Aorta (tissue), 5 donors: ENCODE measurements around the gene SCD. TPM values are rescaled to one million over a fixed set of nuclear protein-coding genes. Genes with fewer than 3 reads are reported as not detected.

ENCODE experiments used
- ATAC-seq: fragments of 200-7000 bp; cut with Tn5 transposase; one replicate; pipeline ENCODE4 v1.9.1; 2022; ENCODE audit warnings: moderate library complexity; ENCODE audit not compliant: low FRiP score
- DNase-seq, 2 donors: peaks; one replicate each; pipeline ENCODE4 v3.0.0-alpha.2; 2020
- H3K27ac ChIP-seq, 2 donors: one replicate each; pipeline ENCODE4 v1.5.1; 2013; ENCODE audit warnings: low read length in 2 of 2, mild to moderate bottlenecking in 2 of 2, moderate library complexity in 2 of 2, control low read depth in 1 of 2, inconsistent platforms in 1 of 2, low read depth in 1 of 2
- H3K27me3 ChIP-seq, 2 donors: one replicate each; pipeline ENCODE4 v1.6.1; 2013; ENCODE audit warnings: control low read depth in 1 of 2, low read length in 1 of 2, mild to moderate bottlenecking in 1 of 2, moderate library complexity in 1 of 2; ENCODE audit not compliant: insufficient read depth in 2 of 2, control insufficient read depth in 1 of 2
- H3K36me3 ChIP-seq, 2 donors: one replicate each; pipeline ENCODE4 v1.6.1; 2013; ENCODE audit warnings: control low read depth in 1 of 2, low read length in 1 of 2, mild to moderate bottlenecking in 1 of 2; ENCODE audit not compliant: insufficient read depth in 2 of 2, control insufficient read depth in 1 of 2
- H3K4me1 ChIP-seq, 2 donors: one replicate each; pipeline ENCODE4 v1.6.1; 2013; ENCODE audit warnings: low read length in 2 of 2, control low read depth in 1 of 2, mild to moderate bottlenecking in 1 of 2, moderate library complexity in 1 of 2; ENCODE audit not compliant: insufficient read depth in 2 of 2, control insufficient read depth in 1 of 2
- H3K4me3 ChIP-seq, 2 donors: one replicate each; pipeline ENCODE4 v1.5.1; 2013; ENCODE audit warnings: low read length in 2 of 2, control low read depth in 1 of 2, mild to moderate bottlenecking in 1 of 2
- H3K9me3 ChIP-seq: one replicate; pipeline ENCODE4 v1.6.1; 2013; ENCODE audit warnings: mild to moderate bottlenecking, low read length; ENCODE audit not compliant: control insufficient read depth
- WGBS, 2 donors: extraction: QIAGEN DNeasy Blood & Tissue Kit; methylation state at CpG; one replicate each; pipeline ENCODE4 v1.1.7; 2013; 5-methylcytosine and 5-hydroxymethylcytosine counted together
- intact Hi-C, 2 donors: fragments of 100-400 bp; cut with DNase I; formaldehyde crosslinking; loops; one replicate each; pipeline versions ENCODE4 v1.14.2 to v1.15.0; 2022
- polyA plus RNA-seq, 2 donors: library from polyadenylated mRNA; stranded (reverse); fragments of 200-250 nt; gene quantifications; one replicate each; pipeline ENCODE4 v1.2.3, GENCODE V29; 2013
- total RNA-seq, 2 donors: library from RNA; stranded (reverse); fragmentation: NEBNext Ultra II Directional; extraction: Animal tissue kit (Norgen Biotek cat#: 25700); gene quantifications; one replicate each; pipeline ENCODE4 v1.2.1, GENCODE V29; 2021
- donor health status: healthy with polysubstance abuse.
- donor health status: Bipolar disorder and iron deficiency.
- donor health status: DM: no; HTN: no; CAD: no.
- donor health status: DM: no; HTN: no; CAD: no.
- donor health status: DM: yes; HTN: yes; CAD: no.

The SCD gene
- total and polyA plus RNA-seq, 4 donors = 1.6 to 47.3 (median 17.7) TPM

DNA sequence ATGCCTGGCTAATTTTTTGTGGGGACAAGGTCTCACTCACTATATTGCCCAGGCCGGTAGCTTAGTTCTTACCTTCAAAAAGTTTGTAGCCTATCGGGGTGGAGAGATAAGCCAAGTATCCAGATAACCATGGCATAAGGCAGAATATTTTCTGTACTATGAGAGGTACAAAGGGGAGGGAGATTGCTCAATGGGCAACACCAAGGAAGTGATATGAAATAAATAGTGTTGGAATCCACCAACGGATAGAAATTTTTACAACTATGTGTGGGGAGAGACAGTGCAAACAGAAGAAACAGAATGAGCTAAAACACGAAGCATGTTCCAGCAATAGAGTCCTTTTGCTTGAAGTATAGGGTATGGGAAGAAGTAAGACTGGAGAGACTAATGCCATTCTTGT is 8.1 kb downstream of the SCD start:
- DNase-seq (no peak), ATAC-seq (no peak)
- Histone ChIP-seq H3K27ac (no peak overlapping the region), H3K9me3 (no peaks in the 10 kb centered on the region), H3K4me1 (no peaks in the 10 kb centered on the region), H3K4me3 (no peak overlapping the region), H3K27me3 (no peaks in the 10 kb centered on the region), H3K36me3 (peaks cover 0 to 1% of the 10 kb centered on the region in 2 donors)
- intact Hi-C loops = no loop called here
- WGBS, 2 donors = 91 to 92% methylated on average over 4 of the region's 4 CpGs

DNA sequence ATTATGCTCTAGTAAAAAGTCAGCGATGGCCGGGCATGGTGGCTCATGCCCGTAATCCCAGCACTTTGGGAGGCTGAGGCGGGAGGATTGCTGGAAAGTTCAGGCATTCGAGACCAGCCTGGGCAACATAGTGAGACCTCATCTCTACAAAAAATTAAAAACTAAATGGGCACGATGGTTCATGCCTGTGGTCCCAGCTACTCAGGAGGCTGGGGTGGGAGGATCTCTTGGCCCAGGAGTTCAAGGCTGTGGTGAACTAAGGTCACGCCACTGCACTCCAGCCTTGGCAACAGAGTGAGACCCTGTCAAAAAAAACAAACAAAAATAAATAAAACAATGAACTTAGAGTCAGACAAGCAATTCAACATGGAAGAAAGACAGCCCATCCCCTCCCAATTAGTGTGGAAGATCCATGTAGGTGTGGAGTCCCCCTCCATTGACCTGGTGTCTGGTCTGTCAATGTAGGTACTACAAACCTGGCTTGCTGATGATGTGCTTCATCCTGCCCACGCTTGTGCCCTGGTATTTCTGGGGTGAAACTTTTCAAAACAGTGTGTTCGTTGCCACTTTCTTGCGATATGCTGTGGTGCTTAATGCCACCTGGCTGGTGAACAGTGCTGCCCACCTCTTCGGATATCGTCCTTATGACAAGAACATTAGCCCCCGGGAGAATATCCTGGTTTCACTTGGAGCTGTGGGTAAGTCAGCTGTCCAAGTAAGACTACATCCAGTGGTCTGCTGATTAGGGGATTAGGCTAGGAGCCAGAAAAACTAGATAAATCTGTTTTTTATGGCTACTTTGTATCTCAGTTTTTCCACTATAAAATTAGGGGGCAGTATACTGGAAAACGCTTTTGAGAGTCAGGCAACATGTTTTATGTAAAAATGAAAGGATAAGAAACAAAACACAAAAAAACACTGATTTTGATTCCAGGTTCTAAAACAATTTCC is 9.3 kb downstream of the SCD start:
- 87 to 88% methylated on average over 14 of the region's 14 CpGs for WGBS, 2 donors
- intact Hi-C loops = no loop called here
- H3K4me1 ChIP-seq = no peaks in the 10 kb centered on the region
- no peaks in the 10 kb centered on the region for H3K27me3 ChIP-seq
- DNase-seq (no peak), ATAC-seq (no peak)
- H3K36me3 ChIP-seq = peaks cover 0 to 1% of the 10 kb centered on the region in 2 donors
- no peak overlapping the region for H3K27ac ChIP-seq
- H3K9me3 ChIP-seq = no peaks in the 10 kb centered on the region
- no peak overlapping the region for H3K4me3 ChIP-seq

DNA sequence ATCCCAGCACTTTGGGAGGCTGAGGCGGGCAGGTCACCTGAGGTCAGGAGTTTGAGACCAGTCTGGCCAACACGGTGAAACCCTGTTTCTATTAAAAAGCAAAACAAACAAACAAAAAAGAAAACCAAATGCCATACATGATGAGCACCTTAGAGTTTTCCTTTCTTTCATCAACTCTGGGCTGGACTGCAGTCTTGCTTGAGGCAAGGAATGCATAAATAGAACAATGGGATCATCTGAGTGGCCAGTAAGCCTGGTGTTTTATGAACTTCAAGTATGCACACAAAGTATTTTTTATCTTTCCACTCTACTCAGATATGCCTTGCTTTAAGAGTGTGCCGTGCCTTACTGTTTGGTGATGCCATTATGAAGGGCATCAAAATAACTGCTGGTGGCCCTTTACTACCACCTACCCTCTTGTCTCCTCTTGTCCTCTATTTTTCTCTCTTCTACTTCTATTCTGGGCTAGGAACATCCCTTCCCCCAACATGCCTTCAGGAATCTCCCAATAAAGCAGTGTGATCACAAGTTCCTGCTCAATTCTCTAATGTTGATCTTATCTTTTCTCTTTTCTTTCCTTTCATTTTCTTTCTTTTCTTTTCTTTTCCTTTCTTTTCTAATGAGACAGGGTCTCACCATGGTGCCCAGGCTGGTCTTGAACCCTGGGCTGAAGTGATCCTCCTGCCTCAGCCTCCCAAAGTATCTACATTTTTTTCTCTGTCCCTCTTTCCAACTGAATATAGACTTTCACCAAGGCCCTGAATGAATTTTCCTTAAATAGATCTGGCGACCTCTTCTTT is 10.2 kb downstream of the SCD start:
- DNase-seq (no peak), ATAC-seq (no peak)
- peaks cover 0 to 1% of the 10 kb centered on the region in 2 donors for H3K36me3 ChIP-seq
- no peaks in the 10 kb centered on the region for H3K27me3 ChIP-seq
- no peak overlapping the region for H3K27ac ChIP-seq
- no peaks in the 10 kb centered on the region for H3K9me3 ChIP-seq
- no peaks in the 10 kb centered on the region for H3K4me1 ChIP-seq
- no peak overlapping the region for H3K4me3 ChIP-seq
- 81 to 88% methylated on average over 4 of the region's 4 CpGs for WGBS, 2 donors
- intact Hi-C loops = no loop called here

DNA sequence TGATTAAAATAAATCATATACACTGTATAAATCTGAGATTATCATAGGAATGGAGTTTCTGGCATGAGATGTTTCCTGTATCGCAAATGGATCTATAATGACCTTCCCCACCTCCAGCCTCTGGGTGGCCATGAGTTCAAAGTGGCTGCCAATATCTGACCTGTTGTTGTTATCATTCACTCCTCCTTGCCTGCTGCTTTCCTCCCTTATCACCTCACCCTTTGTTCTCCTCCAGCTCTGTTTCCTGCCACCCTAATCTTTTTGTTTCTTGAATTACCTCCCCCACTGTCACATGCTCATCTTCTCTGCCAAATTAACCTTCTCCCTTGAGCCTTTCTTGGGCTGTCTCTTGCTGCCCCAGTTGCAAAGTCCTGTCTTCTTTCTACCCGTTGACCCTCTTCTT is 12.0 kb downstream of the SCD start:
- intact Hi-C loops = no loop called here

DNA sequence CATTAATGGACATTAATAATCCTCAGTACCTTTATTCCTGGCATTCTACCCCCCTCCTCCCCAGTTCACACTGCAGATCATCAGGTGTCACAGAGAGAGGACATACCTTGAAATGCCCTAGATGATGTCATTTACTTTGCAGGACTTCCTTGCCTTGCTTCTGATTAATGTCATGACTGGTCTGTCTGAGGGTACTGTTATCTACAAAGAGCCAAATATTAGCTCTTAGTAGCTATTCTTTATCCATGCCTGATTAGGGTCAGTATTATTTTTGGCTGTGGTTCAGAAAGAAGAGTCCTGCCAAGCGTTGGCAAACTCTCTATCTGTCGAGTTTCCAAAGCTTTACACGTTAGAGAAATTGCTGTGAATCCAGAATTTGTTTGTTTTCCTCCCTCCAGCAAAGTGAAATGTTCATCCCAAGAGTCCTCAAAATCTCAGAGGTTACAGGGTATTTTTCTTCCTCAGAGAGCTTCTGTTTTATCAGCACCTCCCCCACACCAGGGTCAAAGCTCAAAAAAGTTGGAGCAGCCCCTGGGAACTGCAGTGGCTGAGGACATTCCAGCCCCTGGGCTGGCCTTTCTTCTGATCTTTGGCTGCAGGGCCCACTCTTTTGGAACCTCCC is 12.6 kb downstream of the SCD start:
- Histone ChIP-seq H3K4me3 (no peak overlapping the region), H3K4me1 (no peaks in the 10 kb centered on the region), H3K27me3 (no peaks in the 10 kb centered on the region), H3K9me3 (no peaks in the 10 kb centered on the region), H3K36me3 (peaks cover 0 to 1% of the 10 kb centered on the region in 2 donors), H3K27ac (no peak overlapping the region)
- ATAC-seq (no peak), DNase-seq (no peak)
- intact Hi-C loops = no loop called here
- WGBS, 2 donors = 15 to 22% methylated on average over 3 of the region's 3 CpGs

More for the DNA sequence above, 12.0 kb downstream of the SCD start:
- peaks cover 0 to 1% of the 10 kb centered on the region in 2 donors for H3K36me3 ChIP-seq
- H3K27ac ChIP-seq = no peak overlapping the region
- H3K27me3 ChIP-seq = no peaks in the 10 kb centered on the region
- WGBS, 2 donors = 64 to 68% methylated on average over 2 of the region's 2 CpGs
- no peaks in the 10 kb centered on the region for H3K4me1 ChIP-seq
- ATAC-seq (no peak), DNase-seq (no peak)
- no peak overlapping the region for H3K4me3 ChIP-seq
- no peaks in the 10 kb centered on the region for H3K9me3 ChIP-seq

DNA sequence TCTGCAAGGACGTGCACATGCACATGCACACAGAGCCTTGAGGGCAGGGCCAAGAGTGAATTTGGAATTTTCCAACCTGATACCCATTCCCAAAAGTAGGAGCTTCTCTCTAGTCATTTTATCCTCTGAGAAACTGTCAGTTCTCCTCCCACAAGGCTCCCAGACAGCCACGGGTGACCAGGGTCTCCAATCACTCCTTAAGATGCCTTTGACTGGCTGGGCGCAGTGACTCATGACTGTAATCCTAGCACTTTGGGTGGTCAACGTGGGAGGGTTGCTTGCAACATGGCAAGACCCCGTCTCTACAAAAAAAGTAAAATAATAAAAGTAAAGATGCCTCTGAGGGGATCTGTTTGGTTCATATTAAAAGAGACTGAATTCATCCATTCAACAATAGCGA is 13.2 kb downstream of the SCD start:
- no peak overlapping the region for H3K27ac ChIP-seq
- intact Hi-C loops = no loop called here
- H3K4me1 ChIP-seq = no peaks in the 10 kb centered on the region
- no peaks in the 10 kb centered on the region for H3K9me3 ChIP-seq
- DNase-seq (no peak), ATAC-seq (no peak)
- peaks cover 0 to 1% of the 10 kb centered on the region in 2 donors for H3K36me3 ChIP-seq
- H3K27me3 ChIP-seq = no peaks in the 10 kb centered on the region
- 70 to 75% methylated on average over 6 of the region's 6 CpGs for WGBS, 2 donors
- no peak overlapping the region for H3K4me3 ChIP-seq

GRCh38 chr10:100362570-100363496 is 15.8 kb downstream of the SCD start:
- Histone ChIP-seq H3K9me3 (no peaks in the 10 kb centered on the region), H3K36me3 (no peaks in the 10 kb centered on the region), H3K4me1 (no peaks in the 10 kb centered on the region), H3K4me3 (no peak overlapping the region), H3K27me3 (no peaks in the 10 kb centered on the region), H3K27ac (no peak overlapping the region)
- intact Hi-C loops = no loop called here
- 57 to 64% methylated on average over 6 of the region's 6 CpGs for WGBS, 2 donors
- ATAC-seq = peak; percentile 49
- no peak for DNase-seq

DNA sequence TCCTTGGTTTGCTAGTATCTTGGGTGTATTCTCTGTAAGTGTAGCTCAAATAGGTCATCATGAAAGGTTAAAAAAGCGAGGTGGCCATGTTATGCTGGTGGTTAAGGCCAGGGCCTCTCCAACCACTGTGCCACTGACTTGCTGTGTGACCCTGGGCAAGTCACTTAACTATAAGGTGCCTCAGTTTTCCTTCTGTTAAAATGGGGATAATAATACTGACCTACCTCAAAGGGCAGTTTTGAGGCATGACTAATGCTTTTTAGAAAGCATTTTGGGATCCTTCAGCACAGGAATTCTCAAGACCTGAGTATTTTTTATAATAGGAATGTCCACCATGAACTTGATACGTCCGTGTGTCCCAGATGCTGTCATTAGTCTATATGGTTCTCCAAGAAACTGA is 17.1 kb downstream of the SCD start:
- Histone ChIP-seq H3K27me3 (no peaks in the 10 kb centered on the region), H3K27ac (no peak overlapping the region), H3K36me3 (no peaks in the 10 kb centered on the region), H3K4me1 (no peaks in the 10 kb centered on the region), H3K9me3 (no peaks in the 10 kb centered on the region), H3K4me3 (no peak overlapping the region)
- 87 to 95% methylated on average over 3 of the region's 3 CpGs for WGBS, 2 donors
- intact Hi-C loops = no loop called here
- no peak for DNase-seq
- no peak for ATAC-seq
